ENCODE results near the gene EVPLL.

DNA sequence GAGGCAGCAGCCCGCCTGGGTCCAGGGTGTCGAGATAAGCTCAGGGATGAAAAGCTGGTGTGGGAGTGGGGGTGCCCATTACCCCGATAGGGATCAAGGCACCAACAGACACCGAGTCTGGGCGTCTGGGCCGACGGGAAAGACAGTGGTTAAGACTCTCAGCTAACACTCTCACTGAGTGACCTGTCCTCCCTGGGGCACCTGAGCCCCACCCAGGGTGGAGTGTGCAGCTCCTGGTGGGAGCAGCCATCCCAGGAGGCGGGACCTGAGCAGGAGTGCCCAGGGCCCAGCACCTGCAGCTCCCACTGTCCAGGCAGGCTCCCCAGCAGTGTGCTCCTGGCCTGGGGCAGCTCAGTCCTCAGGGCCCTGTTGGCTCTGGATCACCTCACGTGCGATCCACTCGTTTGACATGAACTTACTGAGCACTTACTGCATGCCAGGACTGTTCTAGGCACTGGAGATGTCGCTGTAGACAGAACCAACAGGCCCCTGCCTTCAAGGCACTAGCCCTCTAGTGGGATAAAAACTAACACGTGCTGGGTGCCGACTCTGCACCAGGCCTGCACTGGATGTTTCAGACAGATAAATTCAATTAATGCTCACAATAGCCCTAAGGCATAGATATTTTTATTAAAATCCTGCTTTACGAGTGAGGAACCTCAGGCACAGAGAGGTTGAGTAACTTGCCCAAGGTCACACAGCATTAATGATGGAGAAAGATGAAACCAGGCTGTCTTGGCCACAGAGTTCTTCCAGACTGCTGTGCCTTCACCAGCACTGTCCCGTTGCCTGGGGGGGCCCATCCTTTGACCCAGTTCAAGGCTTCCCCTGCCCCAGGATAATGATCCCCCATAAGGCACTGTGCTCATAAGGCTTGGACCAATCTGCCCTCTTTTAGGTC is 1.9 kb downstream of the EVPLL start:
- TF ChIP-seq, protein P1, sequence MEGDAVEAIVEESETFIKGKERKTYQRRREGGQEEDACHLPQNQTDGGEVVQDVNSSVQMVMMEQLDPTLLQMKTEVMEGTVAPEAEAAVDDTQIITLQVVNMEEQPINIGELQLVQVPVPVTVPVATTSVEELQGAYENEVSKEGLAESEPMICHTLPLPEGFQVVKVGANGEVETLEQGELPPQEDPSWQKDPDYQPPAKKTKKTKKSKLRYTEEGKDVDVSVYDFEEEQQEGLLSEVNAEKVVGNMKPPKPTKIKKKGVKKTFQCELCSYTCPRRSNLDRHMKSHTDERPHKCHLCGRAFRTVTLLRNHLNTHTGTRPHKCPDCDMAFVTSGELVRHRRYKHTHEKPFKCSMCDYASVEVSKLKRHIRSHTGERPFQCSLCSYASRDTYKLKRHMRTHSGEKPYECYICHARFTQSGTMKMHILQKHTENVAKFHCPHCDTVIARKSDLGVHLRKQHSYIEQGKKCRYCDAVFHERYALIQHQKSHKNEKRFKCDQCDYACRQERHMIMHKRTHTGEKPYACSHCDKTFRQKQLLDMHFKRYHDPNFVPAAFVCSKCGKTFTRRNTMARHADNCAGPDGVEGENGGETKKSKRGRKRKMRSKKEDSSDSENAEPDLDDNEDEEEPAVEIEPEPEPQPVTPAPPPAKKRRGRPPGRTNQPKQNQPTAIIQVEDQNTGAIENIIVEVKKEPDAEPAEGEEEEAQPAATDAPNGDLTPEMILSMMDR (IDR thresholded peaks at IDR 0.05; ENCODE audit: low read depth, low read length), result no peak
- no peak for TF ChIP-seq EZH2phosphoT487 (IDR thresholded peaks at IDR 0.05; ENCODE audit: low read depth)

Data from OCI-LY3 (cell line).